H1 (cell line): ENCODE measurements around the gene AXIN2. TPM values are rescaled to one million over a fixed set of nuclear protein-coding genes. Genes with fewer than 3 reads are reported as not detected.

Experiments
- CTCF ChIA-PET: fragments of 300-600 bp; sonication (Branson Sonifier 250); formaldehyde crosslinking; loops from one replicate; lab custom pipeline; 2021; ENCODE audit not compliant: partially characterized antibody; lab: Charles Lee
- POLR2A ChIA-PET: fragments of 300-600 bp; sonication (Branson Sonifier 250); formaldehyde crosslinking; loops from one replicate; lab custom pipeline; 2021; ENCODE audit warnings: inconsistent platforms; ENCODE audit not compliant: partially characterized antibody; lab: Charles Lee
- DNase-seq, 2 experiments: peaks; one replicate each; pipeline versions ENCODE4 v3.0.0 to v3.0.0-alpha.2; 2010 to 2022; ENCODE audit warnings: low spot score in 2 of 2, low read depth in 1 of 2, mixed read lengths in 1 of 2
- FAIRE-seq: peaks from 2 replicates; lab custom pipeline; 2011; peaks lifted over from hg19 to GRCh38; lab: Jason Lieb, UNC
- H2AFZ ChIP-seq: 2 replicates; pipeline ENCODE4 v1.8.1; 2012; ENCODE audit warnings: low read length, inconsistent platforms
- H2AK5ac ChIP-seq: 2 replicates; pipeline ENCODE4 v1.6.1; 2013; ENCODE audit warnings: low read depth, low read length
- H2BK120ac ChIP-seq: replicated peaks from 2 replicates; pipeline ENCODE3; 2013; ENCODE audit warnings: low read depth, low read length, inconsistent platforms
- H2BK12ac ChIP-seq: 2 replicates; pipeline ENCODE4 v1.6.1; 2013; ENCODE audit warnings: low read depth, low read length
- H2BK15ac ChIP-seq: 2 replicates; pipeline ENCODE4 v1.6.1; 2013; ENCODE audit warnings: low read length
- H2BK20ac ChIP-seq: 2 replicates; pipeline ENCODE4 v1.6.1; 2013; ENCODE audit warnings: low read length
- H2BK5ac ChIP-seq: 2 replicates; pipeline ENCODE4 v1.6.1; 2013; ENCODE audit warnings: low read depth, low read length
- H3K14ac ChIP-seq: 2 replicates; pipeline ENCODE4 v1.6.1; 2013; ENCODE audit warnings: inconsistent platforms; ENCODE audit not compliant: insufficient read length
- H3K18ac ChIP-seq: 2 replicates; pipeline ENCODE4 v1.6.1; 2013; ENCODE audit warnings: low read length; ENCODE audit errors: extremely low read depth
- H3K23ac ChIP-seq: 2 replicates; pipeline ENCODE4 v1.6.1; 2013; ENCODE audit warnings: inconsistent platforms; ENCODE audit not compliant: insufficient read length
- H3K23me2 ChIP-seq: 2 replicates; pipeline ENCODE4 v1.6.1; 2013; ENCODE audit warnings: low read depth, low read length
- H3K27ac ChIP-seq: 2 replicates; pipeline ENCODE4 v1.6.1; 2011; ENCODE audit warnings: low read depth, low read length, inconsistent platforms
- H3K27me3 ChIP-seq, 4 experiments: replicated peaks in 1 of 4; 1 replicate in 1 of 4; 2 replicates in 3 of 4; pipeline versions ENCODE4 v1.6.1 to v1.8.1; 2011 to 2013; ENCODE audit warnings: low read length in 3 of 4, mild to moderate bottlenecking in 3 of 4, inconsistent platforms in 2 of 4, mixed read lengths in 2 of 4, moderate library complexity in 1 of 4; ENCODE audit not compliant: control insufficient read depth in 3 of 4, insufficient read depth in 3 of 4; ENCODE audit errors: extremely low read depth in 1 of 4
- H3K36me3 ChIP-seq, 4 experiments: 2 replicates each; pipeline versions ENCODE4 v1.6.1 to v1.8.1; 2011 to 2013; ENCODE audit warnings: mild to moderate bottlenecking in 4 of 4, low read length in 3 of 4, moderate library complexity in 2 of 4, control low read depth in 1 of 4, inconsistent platforms in 1 of 4; ENCODE audit not compliant: insufficient read depth in 4 of 4, control insufficient read depth in 2 of 4
- H3K4ac ChIP-seq: replicated peaks from 2 replicates; pipeline ENCODE3; 2013; ENCODE audit warnings: low read length, low read depth, mixed read lengths, inconsistent platforms; ENCODE audit not compliant: insufficient read length
- H3K4me1 ChIP-seq, 4 experiments: replicated peaks in 1 of 4; 1 replicate in 1 of 4; 2 replicates in 3 of 4; pipeline versions ENCODE4 v1.6.1 to v1.8.1; 2011 to 2013; ENCODE audit warnings: low read length in 3 of 4, inconsistent platforms in 2 of 4, mixed read lengths in 1 of 4; ENCODE audit not compliant: insufficient read depth in 4 of 4, control insufficient read depth in 3 of 4
- H3K4me2 ChIP-seq, 2 experiments: 2 replicates each; pipeline versions ENCODE4 v1.6.1 to v1.8.1; 2011 to 2013; ENCODE audit warnings: low read depth in 2 of 2, low read length in 2 of 2, control low read depth in 1 of 2, inconsistent platforms in 1 of 2, mild to moderate bottlenecking in 1 of 2; ENCODE audit not compliant: insufficient read depth in 1 of 2
- H3K4me3 ChIP-seq, 4 experiments: fragments of 200-600, 300-600 bp in 1 of 4; sonication (generic), shearing (Covaris generic), sonication (Bioruptor Twin) in 1 of 4; 2 replicates each; pipeline versions ENCODE4 v1.5.1 to v1.8.1; 2011 to 2016; ENCODE audit warnings: low read length in 4 of 4, low read depth in 3 of 4, control low read depth in 2 of 4, inconsistent platforms in 2 of 4, mild to moderate bottlenecking in 2 of 4, mixed read lengths in 1 of 4, moderate library complexity in 1 of 4; ENCODE audit not compliant: insufficient read depth in 2 of 4; ENCODE audit errors: extremely low read depth in 1 of 4
- H3K56ac ChIP-seq: replicated peaks from 2 replicates; pipeline ENCODE3; 2013; ENCODE audit warnings: low read depth, mild to moderate bottlenecking, mixed read lengths, low read length, inconsistent platforms; ENCODE audit not compliant: insufficient read length
- H3K79me1 ChIP-seq: 2 replicates; pipeline ENCODE4 v1.6.1; 2013; ENCODE audit warnings: low read depth, low read length, control low read depth
- H3K79me2 ChIP-seq, 2 experiments: 2 replicates each; pipeline versions ENCODE4 v1.6.1 to v1.8.1; 2012 to 2013; ENCODE audit warnings: low read length in 2 of 2, mild to moderate bottlenecking in 2 of 2, inconsistent platforms in 1 of 2; ENCODE audit not compliant: insufficient read depth in 2 of 2, control insufficient read depth in 1 of 2
- H3K9ac ChIP-seq, 4 experiments: replicated peaks in 1 of 4; 1 replicate in 1 of 4; 2 replicates in 3 of 4; pipeline versions ENCODE4 v1.6.1 to v1.8.1; 2011 to 2013; ENCODE audit warnings: low read depth in 3 of 4, low read length in 3 of 4, control low read depth in 2 of 4, mild to moderate bottlenecking in 2 of 4, moderate library complexity in 2 of 4, inconsistent platforms in 1 of 4; ENCODE audit errors: extremely low read depth in 1 of 4
- H3K9me3 ChIP-seq, 2 experiments: 2 replicates each; pipeline versions ENCODE4 v1.6.1 to v1.8.1; 2012 to 2013; ENCODE audit warnings: mild to moderate bottlenecking in 2 of 2, moderate library complexity in 2 of 2, control low read depth in 1 of 2, inconsistent platforms in 1 of 2, low read depth in 1 of 2, low read length in 1 of 2, mixed read lengths in 1 of 2; ENCODE audit not compliant: insufficient read depth in 2 of 2
- H4K20me1 ChIP-seq, 2 experiments: replicated peaks in 1 of 2; 2 replicates each; pipeline versions ENCODE3 to v1.8.1; 2011 to 2013; ENCODE audit warnings: inconsistent platforms in 2 of 2, low read length in 2 of 2, mild to moderate bottlenecking in 1 of 2; ENCODE audit not compliant: insufficient read depth in 2 of 2, control insufficient read depth in 1 of 2
- H4K5ac ChIP-seq: 2 replicates; pipeline ENCODE4 v1.6.1; 2013; ENCODE audit warnings: low read length, low read depth, mixed read lengths, inconsistent platforms; ENCODE audit not compliant: insufficient read length
- H4K8ac ChIP-seq: 2 replicates; pipeline ENCODE4 v1.8.0; 2013; ENCODE audit warnings: mild to moderate bottlenecking, moderate library complexity, low read length, inconsistent platforms; ENCODE audit not compliant: insufficient read depth; ENCODE audit errors: extremely low read depth
- H4K91ac ChIP-seq: replicated peaks from 2 replicates; pipeline ENCODE3; 2013; ENCODE audit warnings: low read length, mixed read lengths, inconsistent platforms; ENCODE audit not compliant: insufficient read length
- CBX5 ChIP-seq: fragments of 300-800, 300-1000 bp; sonication (generic); IDR thresholded peaks from 2 replicates; pipeline ENCODE4 v1.7.1; 2016; ENCODE audit warnings: antibody characterized with exemption, low read length, low read depth
- CBX8 ChIP-seq: fragments of 300-800, 300-1000 bp; sonication (generic); IDR thresholded peaks from 2 replicates; pipeline ENCODE4 v1.7.1; 2016; ENCODE audit warnings: low read depth, low read length, borderline replicate concordance
- CREB1 ChIP-seq: IDR thresholded peaks from 2 replicates; pipeline ENCODE4 v1.6.1; 2012; ENCODE audit warnings: inconsistent platforms
- EGR1 ChIP-seq: IDR thresholded peaks from 2 replicates; pipeline ENCODE4 v1.6.1; 2011; ENCODE audit warnings: low read depth, low read length, borderline replicate concordance
- FOSL1 ChIP-seq: IDR thresholded peaks from 2 replicates; pipeline ENCODE4 v1.6.1; 2011; ENCODE audit warnings: mild to moderate bottlenecking, low read depth, low read length, moderate library complexity; ENCODE audit not compliant: insufficient read depth
- HDAC2 ChIP-seq, 2 experiments: fragments of 300-600 bp in 1 of 2; sonication (generic) in 1 of 2; IDR thresholded peaks; 2 replicates each; pipeline ENCODE4 v1.6.1; 2011 to 2012; ENCODE audit warnings: low read depth in 2 of 2, low read length in 2 of 2, mild to moderate bottlenecking in 2 of 2, moderate library complexity in 2 of 2, borderline replicate concordance in 1 of 2, inconsistent platforms in 1 of 2
- HDAC6 ChIP-seq: IDR thresholded peaks from one replicate; pipeline ENCODE4 v1.7.1; 2012; ENCODE audit warnings: low read depth, mild to moderate bottlenecking, inconsistent platforms, low read length, moderate library complexity
- JUND ChIP-seq: IDR thresholded peaks from 2 replicates; pipeline ENCODE4 v1.6.1; 2011; ENCODE audit warnings: mild to moderate bottlenecking, improper control_type of control experiment, low read length
- KDM5A ChIP-seq: fragments of 200-600 bp; IDR thresholded peaks from 2 replicates; pipeline ENCODE4 v1.7.1; 2012; ENCODE audit warnings: mild to moderate bottlenecking, low read length, inconsistent platforms, mixed read lengths
- NANOG ChIP-seq: IDR thresholded peaks from 2 replicates; pipeline ENCODE4 v1.6.1; 2011; ENCODE audit warnings: low read length, low read depth, mild to moderate bottlenecking, inconsistent platforms; ENCODE audit not compliant: insufficient read depth, poor library complexity, severe bottlenecking
- POLR2A ChIP-seq, 2 experiments: IDR thresholded peaks; 1 replicate in 1 of 2; 2 replicates in 1 of 2; pipeline ENCODE4 v1.6.1; 2011; ENCODE audit warnings: low read depth in 2 of 2, low read length in 2 of 2, mild to moderate bottlenecking in 2 of 2; ENCODE audit errors: control extremely low read depth in 1 of 2
- RNF2 ChIP-seq: fragments of 200-900, 300-1000 bp; sonication (generic); IDR thresholded peaks from 2 replicates; pipeline ENCODE4 v1.7.1; 2016; ENCODE audit warnings: borderline replicate concordance, low read depth, mild to moderate bottlenecking, antibody characterized with exemption, low read length; ENCODE audit not compliant: poor library complexity, severe bottlenecking; ENCODE audit errors: missing control alignments
- SRF ChIP-seq: IDR thresholded peaks from 2 replicates; pipeline ENCODE4 v1.6.1; 2011; ENCODE audit warnings: mild to moderate bottlenecking, low read depth, low read length, moderate library complexity
- TCF12 ChIP-seq: IDR thresholded peaks from 2 replicates; pipeline ENCODE4 v1.6.1; 2011; ENCODE audit warnings: low read depth, mild to moderate bottlenecking, low read length
- YY1 ChIP-seq: IDR thresholded peaks from 2 replicates; pipeline ENCODE4 v1.6.1; 2011; ENCODE audit warnings: low read depth, mild to moderate bottlenecking, low read length
- WGBS, 2 experiments: shearing (Covaris generic) in 1 of 2; methylation state at CpG; one replicate each; pipeline versions ENCODE4 v1.1.6 to v1.1.7; 2013 to 2015; ENCODE audit warnings: low lambda C conversion rate in 2 of 2, mixed read lengths in 2 of 2, inconsistent platforms in 1 of 2, low coverage in 1 of 2, missing lambda C conversion rate in 1 of 2; ENCODE audit not compliant: insufficient replicate concordance in 2 of 2, insufficient coverage in 1 of 2, insufficient read length in 1 of 2; ENCODE audit errors: extremely low coverage in 1 of 2, missing lambda C conversion rate in 1 of 2; 5-methylcytosine and 5-hydroxymethylcytosine counted together
- polyA plus RNA-seq, 7 experiments: library from polyadenylated mRNA; depleted of rRNA in 3 of 7; stranded (reverse) in 5 of 7; unstranded in 2 of 7; fragments of >200 nt in 5 of 7; fragments of 200-250 nt in 2 of 7; gene quantifications; 1 replicate in 5 of 7; 2 replicates in 1 of 7; 4 replicates in 1 of 7; pipeline versions ENCODE4 v1.2.1 to v1.2.3, GENCODE V29; 2011 to 2013; ENCODE audit warnings: missing spikeins in 2 of 7, mixed read lengths in 2 of 7
- total RNA-seq: library from RNA; stranded (reverse); fragmentation: NEBNext Ultra II Directional; extraction: Animal tissue kit (Norgen Biotek cat#: 25700); gene quantifications from 2 replicates; pipeline ENCODE4 v1.2.1, GENCODE V29; 2021

The AXIN2 gene
- total and polyA plus RNA-seq, 2 of the 8 experiments (the other 6 are each of a cell fraction or from before 2014, with no cell fraction given): 17.7 to 33.4 TPM

DNA sequence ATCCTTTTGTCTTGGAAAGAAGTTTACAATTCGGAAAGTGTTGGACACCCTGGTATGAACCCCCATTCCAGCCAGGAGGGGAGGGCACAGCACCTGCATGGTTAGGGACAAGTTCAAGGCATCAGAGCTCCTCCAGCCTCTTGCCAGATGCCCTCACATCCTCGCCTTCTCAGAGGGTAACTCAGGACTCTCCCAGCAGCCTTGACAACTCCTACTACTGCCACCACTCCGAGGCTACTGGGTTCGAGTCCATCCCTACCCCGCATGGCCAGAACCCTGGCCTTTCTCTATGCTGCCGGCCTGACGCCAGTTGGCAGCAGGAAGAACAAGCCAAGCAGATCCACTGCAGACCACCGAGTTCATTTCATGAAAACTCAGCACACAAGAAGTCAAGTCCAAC is 34.1 kb downstream of the AXIN2 start:
- Histone ChIP-seq H4K91ac (no peak overlapping the region), H3K36me3 (peaks cover 2 to 40% (median 8%) of the 10 kb centered on the region in 4 experiments; a peak in 4 of 8 replicates), H2BK5ac (no peak overlapping the region), H3K4me2 (no peak overlapping the region), H3K23me2 (no peaks in the 10 kb centered on the region), H4K20me1 (no peaks in the 10 kb centered on the region), H3K14ac (no peak overlapping the region), H3K9ac (no peak overlapping the region), H3K79me2 (no peaks in the 10 kb centered on the region), H3K18ac (no peak overlapping the region), H3K4me3 (no peak overlapping the region), H3K4me1 (peaks cover 6 to 19% (median 16%) of the 10 kb centered on the region in 4 experiments), H2BK20ac (no peak overlapping the region), H3K9me3 (no peaks in the 10 kb centered on the region), H2AK5ac (no peak overlapping the region), H3K27ac (no peak overlapping the region), H3K79me1 (peaks cover 2% of the 10 kb centered on the region; the same call in 1 of the 2 replicates), H3K4ac (no peak overlapping the region), H2BK12ac (no peak overlapping the region), H4K5ac (no peak overlapping the region), H3K23ac (no peak overlapping the region), H3K27me3 (no peaks in the 10 kb centered on the region), H2AFZ (no peak overlapping the region), H2BK120ac (no peak overlapping the region), H2BK15ac (no peak overlapping the region), H3K56ac (no peak overlapping the region), H4K8ac (no peak overlapping the region)
- FAIRE-seq (no peak), DNase-seq (no peak)
- POLR2A ChIA-PET: interaction anchor here (0.9 to 1.0 kb wide), 2 partner anchors 11 to 41 kb away, joined by 3 read pairs; no protein-coding TSS in a partner anchor
- WGBS, 2 experiments: 96% methylated on average over 8 of the region's 8 CpGs; no CpG with 5 or more reads in 1 of the 2 experiments
- CTCF ChIA-PET: no interaction called here
- TF ChIP-seq RNF2: no peak
- no peak for TF ChIP-seq EGR1
- no peak for TF ChIP-seq TCF12
- TF ChIP-seq CBX5: no peak
- no peak for TF ChIP-seq SRF
- no peak for TF ChIP-seq POLR2A (IDR thresholded peaks at IDR 0.05; ENCODE audit: control extremely low read depth in 1 of 2, low read depth in 2 of 2, low read length in 2 of 2)
- TF ChIP-seq HDAC6: no peak
- no peak for TF ChIP-seq HDAC2 (IDR thresholded peaks at IDR 0.05; ENCODE audit: borderline replicate concordance in 1 of 2, low read depth in 2 of 2, low read length in 2 of 2)
- TF ChIP-seq YY1: no peak
- TF ChIP-seq KDM5A: no peak
- no peak for TF ChIP-seq JUND
- TF ChIP-seq NANOG: no peak
- TF ChIP-seq CBX8: no peak
- no peak for TF ChIP-seq CREB1
- no peak for TF ChIP-seq FOSL1
